Activated CD4-positive, alpha-beta T cell treated with anti-CD3 and anti-CD28 coated beads, Interleukin-2, amount 50 U/mL, for 1 hour (primary cell): Measurements from ENCODE around the gene ZGPAT.

ENCODE experiments used
- DNase-seq: peaks from one replicate; pipeline ENCODE4 v3.0.0-alpha.2; 2020

The ZGPAT gene

GRCh38 chr20:63678667-63679465 lies 29.0 kb upstream of the ZGPAT start:
- DNase-seq, result no peak

- no peak for DNase-seq
Observed at GRCh38 chr20:63679799-63680305, 28.0 kb upstream of the ZGPAT start.

DNA sequence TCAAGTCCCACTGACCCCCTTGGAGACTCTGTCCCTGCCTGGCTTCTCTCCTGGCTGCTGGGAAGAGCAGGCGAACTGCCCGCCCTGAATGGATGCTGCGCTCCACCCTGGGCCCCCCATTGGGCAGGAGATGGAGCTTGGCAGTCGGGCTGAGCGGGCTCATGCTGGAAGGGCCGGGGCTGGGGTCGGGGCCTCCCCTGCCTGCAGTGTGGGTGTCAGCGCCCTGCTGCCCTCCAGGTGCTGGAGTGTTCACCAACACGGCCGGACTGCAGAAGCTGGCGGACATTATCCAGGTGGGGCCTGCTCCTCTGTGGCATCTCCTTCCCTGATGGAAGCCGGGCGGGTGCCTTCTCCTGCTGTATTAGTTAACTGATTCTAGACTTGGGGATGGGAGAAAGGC lies 27.4 kb upstream of the ZGPAT start:
- DNase-seq, result no peak

DNA sequence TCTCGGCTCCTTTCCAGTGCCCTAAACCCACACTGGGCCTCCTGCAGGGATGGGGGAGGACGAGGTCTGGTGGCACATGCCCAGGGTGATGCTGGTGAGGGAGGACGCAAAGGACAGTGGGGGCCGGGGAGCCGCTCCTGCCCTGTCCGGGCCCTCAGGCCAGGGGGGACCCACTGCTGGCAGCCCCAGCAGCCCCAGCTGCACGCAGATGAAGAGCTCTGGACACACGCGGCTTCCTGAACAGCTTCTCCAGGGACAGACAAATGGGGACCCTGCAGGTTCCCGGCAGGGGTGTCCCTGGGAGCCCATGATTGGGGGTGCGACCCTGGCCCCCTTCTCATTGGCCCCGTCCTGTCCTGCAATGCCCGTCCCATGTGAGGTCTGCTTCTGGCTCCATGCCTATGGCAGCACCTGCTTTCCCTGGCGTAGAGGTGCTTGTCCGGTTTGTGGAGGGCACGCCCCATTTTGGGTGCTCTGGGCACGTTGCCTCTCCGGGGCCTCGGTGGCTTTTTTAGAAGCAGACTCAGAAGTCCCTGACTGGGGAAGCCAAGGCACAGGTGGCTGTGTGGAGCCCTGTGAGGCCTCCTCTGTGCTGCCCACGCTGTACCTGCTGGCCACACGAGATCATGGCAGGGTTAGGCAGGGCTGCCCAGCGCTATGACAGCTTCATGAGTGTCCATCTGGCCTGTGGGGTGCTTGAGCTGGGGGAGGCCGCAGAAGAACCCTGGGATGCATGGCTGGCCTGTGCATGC lies 26.8 kb upstream of the ZGPAT start:
- no peak for DNase-seq

- DNase-seq, result no peak
Observed at GRCh38 chr20:63681609-63682142, 26.2 kb upstream of the ZGPAT start.

GRCh38 chr20:63682384-63683139 lies 25.3 kb upstream of the ZGPAT start:
- DNase-seq, result no peak

GRCh38 chr20:63685269-63686026 lies 22.4 kb upstream of the ZGPAT start:
- no peak for DNase-seq

- no peak for DNase-seq
Observed at GRCh38 chr20:63686094-63686491, 21.7 kb upstream of the ZGPAT start.

GRCh38 chr20:63686492-63687321 lies 21.1 kb upstream of the ZGPAT start:
- DNase-seq, result no peak

- DNase-seq, result no peak
Observed at GRCh38 chr20:63687419-63688178, 20.2 kb upstream of the ZGPAT start.

DNA sequence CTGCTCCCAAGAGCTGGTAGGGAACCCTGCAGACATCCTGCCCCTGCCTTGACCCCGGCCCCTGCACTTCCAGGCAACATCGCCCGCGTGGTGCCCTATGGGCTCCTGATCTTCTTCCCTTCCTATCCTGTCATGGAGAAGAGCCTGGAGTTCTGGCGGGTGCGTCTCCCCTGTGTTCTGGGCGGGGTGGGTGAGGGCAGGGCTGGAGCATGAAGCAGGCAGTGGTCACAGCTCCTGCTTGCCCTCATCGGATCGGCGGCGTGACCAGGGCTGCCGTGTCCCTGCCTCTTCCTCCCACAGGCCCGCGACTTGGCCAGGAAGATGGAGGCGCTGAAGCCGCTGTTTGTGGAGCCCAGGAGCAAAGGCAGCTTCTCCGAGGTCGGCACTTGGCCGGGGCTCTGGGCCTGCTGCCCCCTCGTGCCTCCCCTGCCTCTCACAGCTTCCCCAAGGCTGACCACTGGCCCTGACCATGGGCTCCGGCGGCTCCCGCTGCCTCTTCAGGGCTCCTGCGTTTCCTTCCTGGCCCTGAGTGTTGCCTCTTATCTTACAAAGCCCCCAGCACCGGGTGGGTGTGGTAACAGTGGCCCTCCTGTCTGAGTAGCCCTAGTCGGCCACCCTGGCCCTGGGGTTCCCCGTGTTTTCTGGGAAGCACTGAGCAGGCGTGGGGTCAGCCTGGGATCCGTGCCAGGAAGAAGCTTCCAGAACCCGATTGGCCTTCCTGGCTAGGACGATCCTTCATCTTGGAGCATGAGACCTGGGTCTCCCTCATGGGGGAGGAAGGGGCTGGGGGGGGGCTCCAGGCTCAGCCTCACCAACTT lies 19.4 kb upstream of the ZGPAT start:
- DNase-seq, result no peak

DNA sequence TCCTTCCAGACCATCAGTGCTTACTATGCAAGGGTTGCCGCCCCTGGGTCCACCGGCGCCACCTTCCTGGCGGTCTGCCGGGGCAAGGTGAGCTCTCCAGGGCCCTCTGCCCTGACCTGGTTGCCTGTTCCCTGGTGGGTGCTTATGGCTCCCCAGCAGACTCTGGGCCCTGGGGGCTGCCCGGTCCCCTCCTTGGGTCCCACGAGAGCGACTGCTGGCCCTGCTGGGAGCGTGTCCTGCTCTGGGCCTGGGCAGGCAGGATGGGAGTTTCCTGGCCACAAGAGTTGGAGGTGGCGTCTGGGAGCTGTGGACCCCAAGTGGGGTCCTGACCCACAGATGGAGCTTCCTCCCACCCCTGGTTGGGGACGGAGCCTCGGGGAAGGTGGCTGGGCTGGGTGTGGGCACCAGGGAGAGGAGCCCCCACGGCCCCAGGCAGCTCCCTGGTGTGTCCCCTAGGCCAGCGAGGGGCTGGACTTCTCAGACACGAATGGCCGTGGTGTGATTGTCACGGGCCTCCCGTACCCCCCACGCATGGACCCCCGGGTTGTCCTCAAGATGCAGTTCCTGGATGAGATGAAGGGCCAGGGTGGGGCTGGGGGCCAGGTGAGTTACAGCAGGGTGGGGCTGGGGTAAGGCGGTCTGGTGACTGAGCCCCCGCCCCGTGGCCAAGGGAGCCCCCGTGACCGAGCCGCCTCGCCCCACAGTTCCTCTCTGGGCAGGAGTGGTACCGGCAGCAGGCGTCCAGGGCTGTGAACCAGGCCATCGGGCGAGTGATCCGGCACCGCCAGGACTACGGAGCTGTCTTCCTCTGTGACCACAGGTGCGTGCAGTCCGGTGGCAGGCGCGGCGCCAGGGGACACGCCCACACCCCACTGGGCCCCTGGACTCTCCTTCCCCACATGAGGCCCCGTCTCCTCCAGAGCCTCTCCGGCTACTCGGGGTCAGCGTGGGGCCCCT lies 18.5 kb upstream of the ZGPAT start:
- no peak for DNase-seq

DNA sequence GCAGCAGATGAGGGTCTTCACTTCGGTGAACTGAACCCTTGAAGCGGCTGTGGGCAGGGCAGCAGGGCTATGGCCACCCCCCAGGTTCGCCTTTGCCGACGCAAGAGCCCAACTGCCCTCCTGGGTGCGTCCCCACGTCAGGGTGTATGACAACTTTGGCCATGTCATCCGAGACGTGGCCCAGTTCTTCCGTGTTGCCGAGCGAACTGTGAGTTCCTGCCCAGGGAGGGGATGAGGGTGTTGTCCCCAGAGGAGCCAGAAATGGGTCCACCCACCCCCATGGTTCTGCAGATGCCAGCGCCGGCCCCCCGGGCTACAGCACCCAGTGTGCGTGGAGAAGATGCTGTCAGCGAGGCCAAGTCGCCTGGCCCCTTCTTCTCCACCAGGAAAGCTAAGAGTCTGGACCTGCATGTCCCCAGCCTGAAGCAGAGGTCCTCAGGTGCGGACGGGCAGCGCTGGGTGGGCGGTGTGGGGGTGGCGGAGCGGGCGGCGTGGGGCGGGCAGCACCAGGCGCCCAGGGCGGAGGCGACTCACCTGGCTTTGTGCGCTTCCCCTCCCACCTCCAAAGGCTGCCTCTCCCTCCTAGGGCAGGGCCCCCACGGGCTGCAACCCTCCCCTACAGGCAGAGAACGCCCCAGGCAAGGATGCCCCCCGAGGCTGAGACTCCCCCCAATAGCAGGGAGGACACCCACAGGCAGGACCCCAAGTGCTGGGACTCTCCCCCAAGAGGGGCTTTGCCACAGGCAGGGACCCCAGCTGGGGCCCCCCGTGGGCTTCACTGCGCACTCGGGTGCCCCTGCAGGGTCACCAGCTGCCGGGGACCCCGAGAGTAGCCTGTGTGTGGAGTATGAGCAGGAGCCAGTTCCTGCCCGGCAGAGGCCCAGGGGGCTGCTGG lies 17.6 kb upstream of the ZGPAT start:
- no peak for DNase-seq

- no peak for DNase-seq
Observed at GRCh38 chr20:63690898-63691710, 16.7 kb upstream of the ZGPAT start.

DNA sequence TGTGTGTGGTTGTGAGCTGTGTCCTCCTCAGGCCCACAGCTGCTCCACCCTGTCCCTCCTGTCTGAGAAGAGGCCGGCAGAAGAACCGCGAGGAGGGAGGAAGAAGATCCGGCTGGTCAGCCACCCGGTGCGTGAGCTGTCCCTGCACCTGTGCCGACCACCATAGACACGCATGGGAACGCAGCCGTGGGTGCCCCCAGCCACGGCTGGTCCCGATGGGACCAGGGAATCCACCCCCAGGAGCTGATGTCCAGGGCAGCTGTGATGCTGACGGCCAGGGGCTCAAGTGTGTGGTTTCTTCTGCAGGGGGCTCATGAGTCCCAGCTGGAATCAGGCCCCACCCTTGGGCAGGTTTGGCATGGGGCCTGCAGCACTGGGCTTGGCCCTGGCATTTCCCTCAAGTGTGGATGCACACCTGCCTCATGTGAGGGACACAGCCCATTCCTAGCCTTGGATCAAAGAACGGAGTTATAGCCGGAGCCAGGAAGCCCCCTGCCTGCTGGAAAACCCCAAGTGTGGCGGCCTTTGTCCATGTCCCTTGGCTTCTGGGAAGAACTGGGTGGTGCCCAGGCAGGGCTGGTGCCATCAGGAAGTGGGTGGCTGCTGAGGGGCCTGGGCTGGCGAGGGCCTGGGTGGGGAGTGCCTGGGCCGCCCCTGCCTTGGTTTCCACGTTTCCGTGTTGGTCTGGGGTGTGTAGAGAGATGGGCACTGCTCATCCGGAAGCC lies 16.0 kb upstream of the ZGPAT start:
- DNase-seq, result no peak
